PC-3 (cell line): ENCODE results near the gene CTNNA3. TPM values are rescaled to one million over a fixed set of nuclear protein-coding genes. Genes with fewer than 3 reads are reported as not detected.

ENCODE experiments used
- ATAC-seq: fragments of 200-7000 bp; cut with Tn5 transposase; 2 replicates; pipeline ENCODE4 v1.9.1; 2020; ENCODE audit warnings: mild to moderate bottlenecking, moderate library complexity
- BruUV-seq: library from RNA; stranded (reverse); fragments of 400-500 nt; replicated peaks from 2 replicates; lab custom pipeline; 2021; lab: Mats Ljungman, UMichigan
- CTCF ChIA-PET: fragments of 300-600 bp; sonication (Branson Sonifier 250); formaldehyde crosslinking; loops from one replicate; lab custom pipeline; 2022; ENCODE audit warnings: antibody characterized with exemption; lab: Charles Lee
- POLR2A ChIA-PET: fragments of 300-600 bp; sonication (Branson Sonifier 250); formaldehyde crosslinking; loops from one replicate; lab custom pipeline; 2022; ENCODE audit warnings: antibody characterized with exemption; ENCODE audit not compliant: unreplicated experiment; lab: Charles Lee
- DNase-seq: peaks from one replicate; pipeline ENCODE4 v3.0.0-alpha.2; 2015
- H2AFZ ChIP-seq: fragments of 300-600 bp; sonication (generic); 2 replicates; pipeline ENCODE4 v1.6.0; 2016; ENCODE audit warnings: antibody characterized with exemption, low read length
- H3F3A ChIP-seq: fragments of 300-600 bp; sonication (generic); one replicate; pipeline ENCODE4 v1.6.0; 2017; ENCODE audit warnings: antibody characterized with exemption, low read length, control low read depth, mild to moderate bottlenecking; ENCODE audit not compliant: unreplicated experiment
- H3K27ac ChIP-seq: fragments of 300-600 bp; sonication (generic); 2 replicates; pipeline ENCODE4 v1.5.1; 2016; ENCODE audit warnings: mild to moderate bottlenecking, low read length
- H3K27me3 ChIP-seq: fragments of 300-600 bp; sonication (generic); 2 replicates; pipeline ENCODE4 v1.6.1; 2016; ENCODE audit warnings: low read length, mixed read lengths
- H3K36me3 ChIP-seq: fragments of 300-600 bp; sonication (generic); 2 replicates; pipeline ENCODE4 v1.6.1; 2016; ENCODE audit warnings: low read depth, mixed run types, low read length, mixed read lengths
- H3K4me1 ChIP-seq: fragments of 300-600 bp; sonication (generic); 2 replicates; pipeline ENCODE4 v1.5.1; 2016; ENCODE audit warnings: low read length; ENCODE audit not compliant: insufficient read depth
- H3K4me2 ChIP-seq: fragments of 300-600 bp; sonication (generic); 2 replicates; pipeline ENCODE4 v1.6.0; 2016; ENCODE audit warnings: low read length
- H3K4me3 ChIP-seq: fragments of 300-600 bp; sonication (generic); 2 replicates; pipeline ENCODE4 v1.5.1; 2016; ENCODE audit warnings: mild to moderate bottlenecking, low read length, mixed read lengths
- H3K79me2 ChIP-seq: fragments of 300-600 bp; sonication (generic); 2 replicates; pipeline ENCODE4 v1.6.1; 2017; ENCODE audit warnings: low read length, mixed read lengths
- H3K9ac ChIP-seq: fragments of 300-600 bp; sonication (generic); 2 replicates; pipeline ENCODE4 v1.6.0; 2016; ENCODE audit warnings: mild to moderate bottlenecking, low read length
- H3K9me2 ChIP-seq: fragments of 300-600 bp; sonication (generic); replicated peaks from 2 replicates; pipeline ENCODE4 v1.6.1; 2016; ENCODE audit warnings: mixed run types, low read length, mixed read lengths
- H3K9me3 ChIP-seq: fragments of 300-600 bp; sonication (generic); 2 replicates; pipeline ENCODE4 v1.6.1; 2016; ENCODE audit warnings: low read length, mixed read lengths
- H4K20me1 ChIP-seq: fragments of 300-600 bp; sonication (generic); 2 replicates; pipeline ENCODE4 v1.6.1; 2016; ENCODE audit warnings: low read length, mixed read lengths
- CTCF ChIP-seq: fragments of 300-600 bp; sonication (generic); conservative IDR thresholded peaks from 2 replicates; pipeline ENCODE4 v1.5.1; 2017; ENCODE audit warnings: antibody characterized with exemption, low read depth, mild to moderate bottlenecking, low read length
- EZH2 ChIP-seq: fragments of 300-600 bp; sonication (generic); IDR thresholded peaks from one replicate; pipeline ENCODE4 v1.6.1; 2017; ENCODE audit warnings: antibody characterized with exemption, mild to moderate bottlenecking, low read length; ENCODE audit not compliant: unreplicated experiment
- EZH2phosphoT487 ChIP-seq: fragments of 300-600 bp; sonication (generic); IDR thresholded peaks from 2 replicates; pipeline ENCODE4 v1.6.1; 2018; ENCODE audit warnings: mild to moderate bottlenecking, antibody characterized with exemption, low read length, borderline replicate concordance
- intact Hi-C: fragments of 100-400 bp; cut with micrococcal nuclease; formaldehyde crosslinking; loops from 2 replicates; pipeline ENCODE4 v1.9.0; 2023
- total RNA-seq: library from RNA; depleted of rRNA; stranded (reverse); fragments of >200 nt; gene quantifications from 2 replicates; pipeline ENCODE4 v1.2.3, GENCODE V29; 2014

The CTNNA3 gene
- total RNA-seq, 1 experiment from 2014 or later: 1.9 TPM

- no peaks in the 10 kb centered on the region for H3K36me3 ChIP-seq
- H4K20me1 ChIP-seq: no peaks in the 10 kb centered on the region
- intact Hi-C loops: loop anchor here (5.0 kb wide), 1 partner anchor 50 kb away; no protein-coding TSS in a partner anchor
- ChIA-PET CTCF (interaction anchor here (0.7 kb wide), 1 partner anchor 77 kb away, joined by 8 read pairs; no protein-coding TSS in a partner anchor), POLR2A (no interaction called here)
- peak; percentile 30 for ATAC-seq
- H3K9me2 ChIP-seq: no peaks in the 10 kb centered on the region
- H3K9ac ChIP-seq: no peak overlapping the region
- H3K4me1 ChIP-seq: peaks cover 24% of the 10 kb centered on the region
- H3K4me2 ChIP-seq: no peak overlapping the region
- BruUV-seq: no TSS peak
- H3K27ac ChIP-seq: no peak overlapping the region
- H3K79me2 ChIP-seq: no peaks in the 10 kb centered on the region
- H3K9me3 ChIP-seq: no peaks in the 10 kb centered on the region
- no peaks in the 10 kb centered on the region for H3F3A ChIP-seq
- no peaks in the 10 kb centered on the region for H3K27me3 ChIP-seq
- TF ChIP-seq EZH2: no peak
- no peak for TF ChIP-seq EZH2phosphoT487
- TF ChIP-seq CTCF: no peak
- DNase-seq: peak; percentile 74
- no peak overlapping the region for H2AFZ ChIP-seq
- no peak overlapping the region for H3K4me3 ChIP-seq
Measured at GRCh38 chr10:66752714-66753113, 943.3 kb downstream of the CTNNA3 start.

- Histone ChIP-seq H3K9ac (peak overlapping the region; percentile 3), H3K79me2 (no peaks in the 10 kb centered on the region), H3K4me2 (peak overlapping the region; percentile 47), H4K20me1 (no peaks in the 10 kb centered on the region), H3K27me3 (no peaks in the 10 kb centered on the region), H3K9me3 (no peaks in the 10 kb centered on the region), H3K36me3 (no peaks in the 10 kb centered on the region), H3K4me1 (peaks cover 31% of the 10 kb centered on the region), H3K9me2 (no peaks in the 10 kb centered on the region), H3K27ac (peak overlapping the region; percentile 68), H3K4me3 (no peak overlapping the region), H2AFZ (peak overlapping the region; percentile 13; the same call in 1 of the 2 replicates), H3F3A (peaks cover 4% of the 10 kb centered on the region)
- intact Hi-C loops: loop anchor here (5.0 kb wide), 1 partner anchor 471 kb away; no protein-coding TSS in a partner anchor
- DNase-seq (peak; percentile 52), ATAC-seq (no peak)
- ChIA-PET POLR2A (no interaction called here), CTCF (interaction anchor here (1.0 to 1.9 kb wide), 4 partner anchors 79 to 773 kb away, joined by 3 to 17 read pairs (median 5); partner anchors contain the start of gene LRRTM3)
- TF ChIP-seq EZH2phosphoT487: no peak
- TF ChIP-seq EZH2: no peak
- TF ChIP-seq CTCF: peak; percentile 60
- no TSS peak for BruUV-seq
Measured at GRCh38 chr10:66748217-66748616, 947.8 kb downstream of the CTNNA3 start.

GRCh38 chr10:66747451-66747850, 948.5 kb downstream of the CTNNA3 start:
- DNase-seq (peak; percentile 100), ATAC-seq (peak; percentile 89)
- POLR2A ChIA-PET: interaction anchor here (0.6 kb wide), 1 partner anchor 50 kb away, joined by 3 read pairs; no protein-coding TSS in a partner anchor
- H4K20me1 ChIP-seq: no peaks in the 10 kb centered on the region
- H3K27ac ChIP-seq: peak overlapping the region; percentile 68
- intact Hi-C loops: loop anchor here (1.0 to 5.0 kb wide), 5 partner anchors 79 to 470 kb away; no protein-coding TSS in a partner anchor
- H3K4me3 ChIP-seq: no peak overlapping the region
- H3K4me1 ChIP-seq: peaks cover 26% of the 10 kb centered on the region
- no peaks in the 10 kb centered on the region for H3K27me3 ChIP-seq
- no TSS peak for BruUV-seq
- H3K36me3 ChIP-seq: no peaks in the 10 kb centered on the region
- no peaks in the 10 kb centered on the region for H3K9me2 ChIP-seq
- H3K9me3 ChIP-seq: no peaks in the 10 kb centered on the region
- TF ChIP-seq EZH2phosphoT487 (no peak), EZH2 (no peak), CTCF (no peak)
- peaks cover 4% of the 10 kb centered on the region for H3F3A ChIP-seq
- CTCF ChIA-PET: interaction anchor here (0.5 to 1.9 kb wide), 7 partner anchors 67 to 774 kb away, joined by 3 to 17 read pairs (median 4); partner anchors contain the start of gene LRRTM3
- peak overlapping the region; percentile 47 for H3K4me2 ChIP-seq
- peak overlapping the region; percentile 7; the same call in 1 of the 2 replicates for H3K9ac ChIP-seq
- no peaks in the 10 kb centered on the region for H3K79me2 ChIP-seq
- H2AFZ ChIP-seq: peak overlapping the region; percentile 17
